CD4-positive, alpha-beta T cell (primary cell): ENCODE results near the gene RAPGEF6. TPM values are rescaled to one million over a fixed set of nuclear protein-coding genes. Genes with fewer than 3 reads are reported as not detected.

Source experiments
- ATAC-seq: fragments of 200-7000 bp; cut with Tn5 transposase; one replicate; pipeline ENCODE4 v1.10.0; 2022; ENCODE audit warnings: mild to moderate bottlenecking; ENCODE audit not compliant: poor library complexity
- CTCF ChIA-PET: fragments of 350-600 bp; sonication (Branson Sonifier 250); formaldehyde crosslinking; loops from one replicate; lab custom pipeline; 2021; ENCODE audit warnings: antibody characterized with exemption, inconsistent platforms; lab: Charles Lee
- POLR2A ChIA-PET: fragments of 350-600 bp; sonication (Branson Sonifier 250); formaldehyde crosslinking; loops from one replicate; lab custom pipeline; 2021; ENCODE audit warnings: antibody characterized with exemption, inconsistent platforms; lab: Charles Lee
- DNase-seq, 14 experiments: peaks; one replicate each; pipeline ENCODE4 v3.0.0-alpha.2; 2013 to 2020; ENCODE audit warnings: mixed read lengths in 2 of 14
- H3K27ac ChIP-seq, 2 donors: one replicate each; pipeline versions ENCODE4 v1.5.1 to v1.7.0; 2013; ENCODE audit warnings: low read length in 2 of 2, low read depth in 1 of 2, mild to moderate bottlenecking in 1 of 2
- H3K27me3 ChIP-seq, 2 experiments: 1 replicate in 1 of 2; 2 replicates in 1 of 2; pipeline versions ENCODE4 v1.6.1 to v1.7.0; 2013; ENCODE audit warnings: low read length in 2 of 2, control low read depth in 1 of 2, mild to moderate bottlenecking in 1 of 2, moderate library complexity in 1 of 2; ENCODE audit not compliant: insufficient read depth in 2 of 2, control insufficient read depth in 1 of 2
- H3K36me3 ChIP-seq: one replicate; pipeline ENCODE4 v1.6.1; 2013; ENCODE audit warnings: low read length, control low read depth; ENCODE audit not compliant: insufficient read depth
- H3K4me1 ChIP-seq: one replicate; pipeline ENCODE4 v1.6.1; 2013; ENCODE audit warnings: low read length, control low read depth; ENCODE audit not compliant: insufficient read depth
- H3K4me3 ChIP-seq: one replicate; pipeline ENCODE4 v1.5.1; 2013; ENCODE audit warnings: mild to moderate bottlenecking, low read length, moderate library complexity
- H3K9me3 ChIP-seq, 2 experiments: 1 replicate in 1 of 2; 2 replicates in 1 of 2; pipeline versions ENCODE4 v1.6.1 to v1.7.0; 2013; ENCODE audit warnings: low read length in 2 of 2, mild to moderate bottlenecking in 2 of 2, control low read depth in 1 of 2, moderate library complexity in 1 of 2; ENCODE audit not compliant: control insufficient read depth in 1 of 2, insufficient read depth in 1 of 2
- H3K27ac Mint-ChIP-seq: one replicate; pipeline ENCODE4 v1.8.0; 2020; ENCODE audit warnings: mixed read lengths
- H3K27me3 Mint-ChIP-seq: one replicate; pipeline ENCODE4 v1.8.0; 2021; ENCODE audit warnings: mixed read lengths
- H3K36me3 Mint-ChIP-seq: one replicate; pipeline ENCODE4 v1.8.0; 2021; ENCODE audit warnings: low read depth, mixed read lengths
- H3K4me1 Mint-ChIP-seq: one replicate; pipeline ENCODE4 v1.8.0; 2021; ENCODE audit warnings: low read depth, mixed read lengths
- H3K4me3 Mint-ChIP-seq: one replicate; pipeline ENCODE4 v1.8.0; 2020; ENCODE audit warnings: mild to moderate bottlenecking, mixed read lengths
- H3K9me3 Mint-ChIP-seq: one replicate; pipeline ENCODE4 v1.8.0; 2020; ENCODE audit warnings: mixed read lengths
- intact Hi-C, 2 experiments: fragments of 100-400 bp; cut with DNase I in 1 of 2; cut with micrococcal nuclease in 1 of 2; formaldehyde crosslinking; loops; one replicate each; pipeline versions ENCODE4 v1.15.1 to v1.9.0; 2023 to 2025; cut with DNase I, micrococcal nuclease
- total RNA-seq, 174 experiments: library from RNA in 2 of 174; stranded (reverse) in 2 of 174; gene quantifications; one replicate each; pipeline ENCODE4 v1.2.3 and lab custom pipeline; 2021 to 2026
- TF ChIP-seq, protein P1 (sequence below): fragments of 200-600 bp; IDR thresholded peaks from one replicate; pipeline ENCODE4 v1.8.0; 2022; ENCODE audit warnings: antibody characterized with exemption, mild to moderate bottlenecking

Gene RAPGEF6
- total RNA-seq, 2 experiments from 2014 or later: 83.3 to 91.4 TPM

DNA sequence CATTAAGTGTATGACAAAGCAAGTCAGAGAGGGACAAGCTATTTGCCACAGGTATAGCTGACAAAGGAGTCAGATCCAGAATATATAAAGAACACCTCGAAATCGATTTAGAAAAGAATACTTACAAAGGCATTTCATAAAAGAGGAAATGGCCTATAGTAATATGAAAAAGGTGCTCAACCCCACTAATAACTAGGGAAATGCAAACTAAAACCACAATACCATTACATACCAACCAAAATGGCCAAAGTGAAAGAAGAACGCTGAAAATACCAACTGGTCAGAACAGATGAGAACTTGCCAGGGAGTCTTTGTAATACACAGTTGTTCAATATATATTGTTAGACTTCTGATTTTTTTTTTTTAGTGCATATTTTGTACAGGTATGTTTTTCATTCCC, 218.3 kb downstream of the RAPGEF6 start:
- Histone ChIP-seq H3K27me3 (no peaks in the 10 kb centered on the region), H3K4me1 (peaks cover 18% of the 10 kb centered on the region), H3K36me3 (peaks cover 3% of the 10 kb centered on the region), H3K9me3 (no peaks in the 10 kb centered on the region), H3K4me3 (no peak overlapping the region), H3K27ac (no peak overlapping the region)
- POLR2A ChIA-PET: interaction anchor here (0.7 to 1.0 kb wide), 5 partner anchors 18 to 595 kb away, joined by 3 to 5 read pairs (median 4); partner anchors contain the start of gene ACSL6
- peak overlapping the region; percentile 70 for H3K27ac Mint-ChIP-seq
- ATAC-seq (no peak), DNase-seq (no peak)
- H3K27me3 Mint-ChIP-seq: no peaks in the 10 kb centered on the region
- CTCF ChIA-PET: interaction anchor here (1.3 to 1.7 kb wide), 4 partner anchors 34 to 251 kb away, joined by 3 to 9 read pairs (median 4); no protein-coding TSS in a partner anchor
- no peaks in the 10 kb centered on the region for H3K9me3 Mint-ChIP-seq
- intact Hi-C loops: loop anchor here (1.0 to 5.0 kb wide), 8 partner anchors 34 to 1308 kb away; partner anchors contain the start of gene HINT1 (in 2 of the 2)
- no peak overlapping the region for H3K4me3 Mint-ChIP-seq
- TF ChIP-seq, protein P1, sequence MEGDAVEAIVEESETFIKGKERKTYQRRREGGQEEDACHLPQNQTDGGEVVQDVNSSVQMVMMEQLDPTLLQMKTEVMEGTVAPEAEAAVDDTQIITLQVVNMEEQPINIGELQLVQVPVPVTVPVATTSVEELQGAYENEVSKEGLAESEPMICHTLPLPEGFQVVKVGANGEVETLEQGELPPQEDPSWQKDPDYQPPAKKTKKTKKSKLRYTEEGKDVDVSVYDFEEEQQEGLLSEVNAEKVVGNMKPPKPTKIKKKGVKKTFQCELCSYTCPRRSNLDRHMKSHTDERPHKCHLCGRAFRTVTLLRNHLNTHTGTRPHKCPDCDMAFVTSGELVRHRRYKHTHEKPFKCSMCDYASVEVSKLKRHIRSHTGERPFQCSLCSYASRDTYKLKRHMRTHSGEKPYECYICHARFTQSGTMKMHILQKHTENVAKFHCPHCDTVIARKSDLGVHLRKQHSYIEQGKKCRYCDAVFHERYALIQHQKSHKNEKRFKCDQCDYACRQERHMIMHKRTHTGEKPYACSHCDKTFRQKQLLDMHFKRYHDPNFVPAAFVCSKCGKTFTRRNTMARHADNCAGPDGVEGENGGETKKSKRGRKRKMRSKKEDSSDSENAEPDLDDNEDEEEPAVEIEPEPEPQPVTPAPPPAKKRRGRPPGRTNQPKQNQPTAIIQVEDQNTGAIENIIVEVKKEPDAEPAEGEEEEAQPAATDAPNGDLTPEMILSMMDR: no peak
- H3K36me3 Mint-ChIP-seq: peaks cover 61% of the 10 kb centered on the region
- H3K4me1 Mint-ChIP-seq: peaks cover 46% of the 10 kb centered on the region

DNA sequence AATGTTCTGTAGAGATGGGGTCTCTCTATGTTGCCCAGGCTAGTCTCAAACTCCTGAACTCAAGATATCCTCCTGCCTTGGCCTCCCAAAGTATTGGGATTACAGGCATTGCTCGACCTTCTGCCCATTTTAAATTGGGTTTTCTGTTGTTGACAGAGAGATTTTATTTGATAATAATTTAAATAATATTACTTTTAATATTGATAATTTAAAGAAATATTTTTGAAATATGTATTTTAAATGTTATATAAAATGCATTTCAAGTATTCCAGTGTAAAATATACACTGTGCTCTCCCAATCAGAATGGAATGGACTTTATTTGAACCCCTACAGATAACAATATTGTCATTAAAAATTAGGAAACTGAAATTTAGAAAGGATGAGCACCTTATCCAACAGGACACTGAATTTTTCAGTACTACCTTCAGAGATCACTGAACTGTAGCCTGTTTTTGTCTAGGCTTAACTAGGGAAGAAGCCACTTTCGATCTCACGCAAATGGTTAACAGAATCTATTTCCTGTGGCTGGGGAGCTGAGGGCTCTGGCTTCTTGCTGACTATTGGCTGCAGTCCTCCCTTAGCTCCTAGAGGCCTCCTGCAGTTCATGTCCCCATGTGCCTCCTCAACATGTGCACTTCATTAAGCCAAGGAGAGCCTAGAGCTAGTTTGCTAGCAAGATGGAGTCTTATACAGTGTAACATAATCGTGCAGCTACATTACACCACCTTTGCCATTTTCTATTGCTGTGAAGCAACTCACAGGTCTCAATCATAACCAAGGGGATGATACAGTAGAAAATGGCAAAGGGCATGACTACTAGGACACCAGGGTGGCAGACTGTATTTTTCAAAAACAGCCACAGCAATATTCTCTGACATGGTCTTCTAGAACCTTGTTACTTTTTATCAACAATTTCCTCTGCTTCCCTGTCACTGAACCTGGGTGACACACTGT, 221.1 kb downstream of the RAPGEF6 start:
- Histone ChIP-seq H3K4me3 (no peak overlapping the region), H3K4me1 (peaks cover 18% of the 10 kb centered on the region), H3K36me3 (peaks cover 12% of the 10 kb centered on the region), H3K9me3 (no peaks in the 10 kb centered on the region), H3K27me3 (no peaks in the 10 kb centered on the region), H3K27ac (peak overlapping the region; percentile 5 to 39)
- TF ChIP-seq, protein P1: no peak
- DNase-seq: peak in 5 of 14 experiments; percentile 17 to 62 (median 52)
- intact Hi-C loops: loop anchor here in 1 of 2 experiments (1.0 kb wide), 1 partner anchor 302 kb away; no protein-coding TSS in a partner anchor
- Mint-ChIP-seq H3K4me3 (peak overlapping the region; percentile 70), H3K36me3 (peaks cover 64% of the 10 kb centered on the region), H3K27ac (peak overlapping the region; percentile 76), H3K9me3 (no peaks in the 10 kb centered on the region), H3K4me1 (peaks cover 46% of the 10 kb centered on the region), H3K27me3 (no peaks in the 10 kb centered on the region)
- CTCF ChIA-PET: interaction anchor here (0.6 to 0.8 kb wide), 3 partner anchors 37 to 250 kb away, joined by 3 to 4 read pairs (median 3); partner anchors contain the start of gene HINT1
- POLR2A ChIA-PET: interaction anchor here (0.7 to 2.2 kb wide), 16 partner anchors 9 to 439 kb away, joined by 3 to 11 read pairs (median 4); no protein-coding TSS in a partner anchor
- ATAC-seq: peak; percentile 82

DNA sequence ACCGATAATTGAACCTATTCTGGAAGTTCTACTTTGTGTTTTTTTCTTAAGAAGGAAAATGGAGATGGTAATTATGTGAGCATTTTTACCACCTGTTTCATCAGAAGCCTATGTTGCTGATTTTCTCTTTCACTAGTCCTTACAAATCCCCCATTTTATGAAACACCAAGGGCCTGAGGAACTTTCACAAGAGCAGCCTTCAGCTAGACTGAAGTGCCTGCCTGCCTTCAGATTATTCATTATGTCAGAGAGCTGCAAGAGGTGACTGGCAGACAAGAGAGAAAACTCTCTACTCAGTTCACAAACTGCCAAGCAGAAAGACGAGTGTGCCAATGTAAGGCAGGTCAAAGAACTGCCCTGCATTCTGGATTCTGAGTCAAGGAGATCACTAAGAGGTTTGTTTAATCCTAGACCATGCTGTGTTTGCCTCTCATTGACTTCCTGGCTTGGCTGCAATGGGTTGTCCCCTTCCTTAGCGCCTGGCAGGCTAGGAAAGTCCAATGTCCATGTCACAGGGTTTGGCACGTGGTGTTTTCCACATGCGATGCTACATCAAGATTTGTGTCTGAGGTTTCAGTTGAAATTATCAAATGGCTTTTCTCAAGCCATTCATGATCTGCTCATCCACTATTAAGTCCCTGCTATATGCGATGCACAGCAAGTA, 227.9 kb downstream of the RAPGEF6 start:
- Histone ChIP-seq H3K27ac (no peak overlapping the region), H3K4me1 (no peaks in the 10 kb centered on the region), H3K36me3 (peaks cover 59% of the 10 kb centered on the region), H3K27me3 (no peaks in the 10 kb centered on the region), H3K9me3 (peaks cover 0 to 11% of the 10 kb centered on the region in 2 experiments), H3K4me3 (no peak overlapping the region)
- ATAC-seq: no peak
- DNase-seq: no peak
- H3K36me3 Mint-ChIP-seq: peaks cover 94% of the 10 kb centered on the region
- peaks cover 4% of the 10 kb centered on the region for H3K9me3 Mint-ChIP-seq
- H3K4me3 Mint-ChIP-seq: no peak overlapping the region
- TF ChIP-seq, protein P1: no peak
- H3K27ac Mint-ChIP-seq: peak overlapping the region; percentile 47
- no peaks in the 10 kb centered on the region for H3K27me3 Mint-ChIP-seq
- ChIA-PET CTCF (interaction anchor here (1.0 kb wide), 1 partner anchor 24 kb away, joined by 3 read pairs; no protein-coding TSS in a partner anchor), POLR2A (interaction anchor here (1.4 kb wide), 1 partner anchor 20 kb away, joined by 3 read pairs; no protein-coding TSS in a partner anchor)
- intact Hi-C loops: no loop called here
- peaks cover 13% of the 10 kb centered on the region for H3K4me1 Mint-ChIP-seq
